ENCODE measurements around the gene KY. TPM values are rescaled to one million over a fixed set of nuclear protein-coding genes. Genes with fewer than 3 reads are reported as not detected.

KY gene
- total RNA-seq, 2 donors from 2014 or later, result 1.4 to 1.7 TPM

GRCh38 chr3:134608023-134608770 lies 42.6 kb downstream of the KY start:
- Histone ChIP-seq H3K4me1 (replicated peaks) (no peaks in the 10 kb centered on the region), H3K27ac (no peak overlapping the region), H3K4me3 (no peak overlapping the region), H3K36me3 (no peaks in the 10 kb centered on the region), H3K27me3 (replicated peaks; ENCODE audit: insufficient read depth) (no peaks in the 10 kb centered on the region), H3K9me3 (no peaks in the 10 kb centered on the region)
- DNase-seq (ENCODE audit: low spot score), result no peak
- WGBS, result 99% methylated on average over 6 of the region's 6 CpGs
- intact Hi-C loops (cut with DNase I), result no loop called here
- TF ChIP-seq POLR2A (IDR thresholded peaks at IDR 0.05) (no peak), POLR2AphosphoS5 (IDR thresholded peaks at IDR 0.05) (no peak)
- TF ChIP-seq, protein P1, sequence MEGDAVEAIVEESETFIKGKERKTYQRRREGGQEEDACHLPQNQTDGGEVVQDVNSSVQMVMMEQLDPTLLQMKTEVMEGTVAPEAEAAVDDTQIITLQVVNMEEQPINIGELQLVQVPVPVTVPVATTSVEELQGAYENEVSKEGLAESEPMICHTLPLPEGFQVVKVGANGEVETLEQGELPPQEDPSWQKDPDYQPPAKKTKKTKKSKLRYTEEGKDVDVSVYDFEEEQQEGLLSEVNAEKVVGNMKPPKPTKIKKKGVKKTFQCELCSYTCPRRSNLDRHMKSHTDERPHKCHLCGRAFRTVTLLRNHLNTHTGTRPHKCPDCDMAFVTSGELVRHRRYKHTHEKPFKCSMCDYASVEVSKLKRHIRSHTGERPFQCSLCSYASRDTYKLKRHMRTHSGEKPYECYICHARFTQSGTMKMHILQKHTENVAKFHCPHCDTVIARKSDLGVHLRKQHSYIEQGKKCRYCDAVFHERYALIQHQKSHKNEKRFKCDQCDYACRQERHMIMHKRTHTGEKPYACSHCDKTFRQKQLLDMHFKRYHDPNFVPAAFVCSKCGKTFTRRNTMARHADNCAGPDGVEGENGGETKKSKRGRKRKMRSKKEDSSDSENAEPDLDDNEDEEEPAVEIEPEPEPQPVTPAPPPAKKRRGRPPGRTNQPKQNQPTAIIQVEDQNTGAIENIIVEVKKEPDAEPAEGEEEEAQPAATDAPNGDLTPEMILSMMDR (IDR thresholded peaks at IDR 0.05), result no peak

DNA sequence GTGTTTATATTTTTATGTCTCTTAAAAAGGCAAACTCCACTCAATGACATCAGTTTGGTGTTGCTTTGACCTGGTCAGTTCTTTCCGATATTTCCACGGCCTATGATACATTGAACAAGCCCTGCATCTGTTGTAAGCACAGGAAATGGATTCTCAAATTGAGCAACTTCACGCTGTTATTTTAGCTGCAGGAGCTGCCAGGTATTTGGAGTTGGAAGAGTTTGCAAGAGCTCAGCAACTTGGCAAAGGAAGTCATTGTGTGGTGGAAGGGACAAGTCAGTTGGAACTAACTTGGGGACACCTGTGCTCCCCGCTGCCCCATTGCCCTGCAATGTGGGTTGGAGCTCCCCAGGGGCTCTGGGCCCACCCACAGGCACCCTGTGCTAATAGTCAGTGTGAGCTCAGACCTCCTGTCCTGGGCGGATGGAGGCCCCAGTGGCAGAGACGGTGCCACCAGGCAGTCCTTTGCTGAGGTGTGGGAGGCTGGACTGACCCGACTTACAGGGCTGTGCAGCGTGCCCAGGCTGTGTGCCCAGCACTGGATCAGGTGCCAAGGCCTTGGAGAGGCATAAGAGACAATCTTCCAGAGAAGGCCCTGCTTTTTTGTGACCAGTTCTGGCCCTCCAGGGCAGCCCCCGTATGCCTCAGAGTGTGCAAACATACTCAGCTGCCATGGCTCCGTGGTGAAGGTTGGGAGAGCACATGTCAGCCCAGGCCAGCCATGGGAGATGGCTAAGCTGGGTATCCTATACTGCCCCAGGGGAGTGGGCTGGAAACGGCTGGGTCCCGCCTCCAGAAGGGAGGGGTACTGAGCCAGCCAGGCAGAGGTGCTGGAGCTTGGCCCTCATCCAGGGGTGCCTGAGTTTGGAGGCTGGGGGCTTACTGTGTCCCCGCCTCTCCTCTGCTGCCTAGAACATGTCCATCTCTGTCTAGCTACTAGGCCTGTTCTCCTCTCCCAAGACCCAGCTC lies 43.5 kb downstream of the KY start:
- TF ChIP-seq POLR2A (IDR thresholded peaks at IDR 0.05), result no peak
- TF ChIP-seq POLR2AphosphoS5 (IDR thresholded peaks at IDR 0.05), result no peak
- TF ChIP-seq, protein P1 (IDR thresholded peaks at IDR 0.05), result no peak
- no peak overlapping the region for H3K4me3 ChIP-seq
- WGBS, result 70% methylated on average over 13 of the region's 13 CpGs
- no peaks in the 10 kb centered on the region for H3K4me1 ChIP-seq (replicated peaks)
- no peak overlapping the region for H3K27ac ChIP-seq
- no peaks in the 10 kb centered on the region for H3K36me3 ChIP-seq
- no peak for DNase-seq (ENCODE audit: low spot score)
- intact Hi-C loops (cut with DNase I), result no loop called here
- no peaks in the 10 kb centered on the region for H3K9me3 ChIP-seq
- H3K27me3 ChIP-seq (replicated peaks; ENCODE audit: insufficient read depth), result no peaks in the 10 kb centered on the region

- Histone ChIP-seq H3K27me3 (replicated peaks; ENCODE audit: insufficient read depth) (no peaks in the 10 kb centered on the region), H3K9me3 (no peaks in the 10 kb centered on the region), H3K36me3 (no peaks in the 10 kb centered on the region), H3K27ac (no peak overlapping the region), H3K4me3 (no peak overlapping the region), H3K4me1 (replicated peaks) (no peaks in the 10 kb centered on the region)
- 62% methylated on average over 12 of the region's 12 CpGs for WGBS
- TF ChIP-seq POLR2AphosphoS5 (IDR thresholded peaks at IDR 0.05) (no peak), POLR2A (IDR thresholded peaks at IDR 0.05) (no peak)
- TF ChIP-seq, protein P1 (IDR thresholded peaks at IDR 0.05), result no peak
- intact Hi-C loops (cut with DNase I), result no loop called here
- DNase-seq (ENCODE audit: low spot score), result no peak
These were observed 44.5 kb downstream of the KY start for GRCh38 chr3:134606033-134607025.

DNA sequence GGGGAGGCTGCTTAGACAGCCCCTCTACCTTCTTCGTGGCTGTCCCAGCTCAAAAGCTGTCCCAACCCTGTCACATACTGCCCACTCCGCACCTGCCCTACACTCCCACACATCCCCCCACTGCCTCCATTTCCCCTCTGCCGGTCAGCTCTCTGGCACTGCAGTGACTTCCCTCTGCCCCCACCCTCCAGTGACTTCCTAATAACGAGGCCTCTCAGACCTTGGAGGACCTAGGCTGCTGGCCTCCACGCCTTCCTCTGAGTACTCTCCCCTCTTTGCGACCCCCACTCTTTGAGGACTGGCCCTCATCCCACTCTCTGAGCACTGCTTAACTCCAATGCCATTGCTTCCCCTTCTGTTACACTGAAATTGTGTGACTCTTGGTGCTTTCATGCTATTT lies 45.3 kb downstream of the KY start:
- Histone ChIP-seq H3K4me3 (no peak overlapping the region), H3K27ac (no peak overlapping the region), H3K4me1 (replicated peaks) (no peaks in the 10 kb centered on the region), H3K36me3 (no peaks in the 10 kb centered on the region), H3K27me3 (replicated peaks; ENCODE audit: insufficient read depth) (no peaks in the 10 kb centered on the region), H3K9me3 (no peaks in the 10 kb centered on the region)
- TF ChIP-seq POLR2AphosphoS5 (IDR thresholded peaks at IDR 0.05) (no peak), POLR2A (IDR thresholded peaks at IDR 0.05) (no peak)
- TF ChIP-seq, protein P1 (IDR thresholded peaks at IDR 0.05), result no peak
- WGBS, result 84% methylated on average over 6 of the region's 6 CpGs
- intact Hi-C loops (cut with DNase I), result no loop called here
- no peak for DNase-seq (ENCODE audit: low spot score)
